GM19455 (cell line): ENCODE measurements around the gene EMX1.

ENCODE experiments used
- ATAC-seq: cut with Tn5 transposase; IDR thresholded peaks from one replicate; pipeline ENCODE4 v1.9.1; 2021; ENCODE audit not compliant: unreplicated experiment

Gene EMX1

GRCh38 chr2:72917138-72917876 is at the start of gene EMX1:
Gene EMX1, plus strand, starts transcription at chr2:72917519. Its CDS starts 334 bp downstream, at chr2:72917853.
- ATAC-seq: peak; percentile 54

GRCh38 chr2:72871060-72871459 is 46.3 kb upstream of the EMX1 start:
- ATAC-seq: no peak

- no peak for ATAC-seq
Observed at GRCh38 chr2:72871880-72872279, 45.4 kb upstream of the EMX1 start.

GRCh38 chr2:72883356-72883962 is 33.9 kb upstream of the EMX1 start:
- no peak for ATAC-seq

GRCh38 chr2:72886505-72887031 is 30.8 kb upstream of the EMX1 start:
- ATAC-seq: no peak

- ATAC-seq: peak; percentile 85
Observed at GRCh38 chr2:72887032-72887739, 30.1 kb upstream of the EMX1 start, which contains the start of gene SPR. Gene SPR, plus strand, starts transcription at chr2:72887408. Its CDS starts 25 bp downstream, at chr2:72887433.

- ATAC-seq: peak; percentile 46
Observed at GRCh38 chr2:72887740-72888437, 29.4 kb upstream of the EMX1 start.

- ATAC-seq: no peak
Observed at GRCh38 chr2:72888438-72889202, 28.7 kb upstream of the EMX1 start.

- no peak for ATAC-seq
Observed at GRCh38 chr2:72889991-72890390, 27.3 kb upstream of the EMX1 start.

- ATAC-seq: no peak
Observed at GRCh38 chr2:72891091-72891818, 26.1 kb upstream of the EMX1 start.

GRCh38 chr2:72892506-72893173 is 24.7 kb upstream of the EMX1 start:
- peak; percentile 46 for ATAC-seq

- ATAC-seq: peak; percentile 86
Observed at GRCh38 chr2:72893594-72894319, 23.6 kb upstream of the EMX1 start.

GRCh38 chr2:72894514-72894913 is 22.8 kb upstream of the EMX1 start:
- ATAC-seq: no peak

- ATAC-seq: no peak
Observed at GRCh38 chr2:72895154-72895553, 22.2 kb upstream of the EMX1 start.

- ATAC-seq: no peak
Observed at GRCh38 chr2:72895759-72896281, 21.5 kb upstream of the EMX1 start.

- no peak for ATAC-seq
Observed at GRCh38 chr2:72896446-72896845, 20.9 kb upstream of the EMX1 start.

GRCh38 chr2:72897785-72898584 is 19.3 kb upstream of the EMX1 start:
- ATAC-seq: no peak

GRCh38 chr2:72898585-72898906 is 18.8 kb upstream of the EMX1 start:
- no peak for ATAC-seq
